Left lung (tissue), 10 donors: ENCODE measurements around the gene GALNT16. TPM values are rescaled to one million over a fixed set of nuclear protein-coding genes. Genes with fewer than 3 reads are reported as not detected.

Experiments
- ATAC-seq: fragments of 200-7000 bp; cut with Tn5 transposase; one replicate; pipeline ENCODE4 v1.9.1; 2020; ENCODE audit warnings: moderate library complexity
- DNase-seq, 4 donors: peaks; one replicate each; pipeline ENCODE4 v3.0.0-alpha.2; 2013 to 2020
- H3K27ac ChIP-seq, 2 donors: fragments of 200-600 bp; sonication (generic) in 1 of 2; one replicate each; pipeline versions ENCODE4 v1.5.0 to v1.8.0; 2020 to 2021
- H3K27me3 ChIP-seq, 2 donors: fragments of 200-600 bp; sonication (generic) in 1 of 2; one replicate each; pipeline versions ENCODE4 v1.5.0 to v1.8.0; 2020 to 2021
- H3K36me3 ChIP-seq, 2 donors: fragments of 200-600 bp; sonication (generic) in 1 of 2; one replicate each; pipeline versions ENCODE4 v1.5.0 to v1.8.0; 2020 to 2021
- H3K4me1 ChIP-seq, 2 donors: fragments of 200-600 bp; one replicate each; pipeline ENCODE4 v1.8.0; 2021
- H3K4me3 ChIP-seq, 2 donors: fragments of 200-600 bp; sonication (generic) in 1 of 2; one replicate each; pipeline versions ENCODE4 v1.5.0 to v1.8.0; 2020 to 2021; ENCODE audit warnings: mild to moderate bottlenecking in 1 of 2
- H3K9me3 ChIP-seq, 2 donors: fragments of 200-600 bp; sonication (generic) in 1 of 2; one replicate each; pipeline versions ENCODE4 v1.5.0 to v1.8.0; 2020 to 2021
- CTCF ChIP-seq, 2 donors: fragments of 200-600 bp; sonication (generic) in 1 of 2; IDR thresholded peaks; one replicate each; pipeline versions ENCODE4 v1.5.0 to v1.8.0; 2021; ENCODE audit warnings: antibody characterized with exemption in 2 of 2
- intact Hi-C, 2 donors: fragments of 100-400 bp; cut with DNase I; formaldehyde crosslinking; loops; one replicate each; pipeline versions ENCODE4 v1.11.2 to v1.14.2; 2022
- polyA plus RNA-seq, 6 donors: library from polyadenylated mRNA; unstranded; fragments of 120-200 nt; gene quantifications; one replicate each; pipeline ENCODE4 v1.2.1, GENCODE V29; 2013; ENCODE audit not compliant: insufficient read length in 6 of 6
- total RNA-seq, 2 donors: library from RNA; stranded (reverse); fragmentation: NEBNext Ultra II Directional; extraction: Animal tissue kit (Norgen Biotek cat#: 25700); gene quantifications; one replicate each; pipeline ENCODE4 v1.2.1, GENCODE V29; 2021
- donor health status: DM: no; HTN: yes; CAD: no.
- donor health status: DM: no; HTN: no; CAD: no.

GALNT16 gene
- total and polyA plus RNA-seq, 8 donors, result 2.4 to 5.0 (median 3.7) TPM

GRCh38 chr14:69360438-69361108, 100.6 kb downstream of the GALNT16 start:
- intact Hi-C loops, result no loop called here

GRCh38 chr14:69363055-69363454, 103.1 kb downstream of the GALNT16 start:
- Histone ChIP-seq H3K4me1 (no peaks in the 10 kb centered on the region), H3K27ac (no peak overlapping the region), H3K9me3 (no peaks in the 10 kb centered on the region), H3K27me3 (no peaks in the 10 kb centered on the region), H3K36me3 (no peaks in the 10 kb centered on the region), H3K4me3 (no peak overlapping the region)
- ATAC-seq, result peak; percentile 31
- intact Hi-C loops, result no loop called here
- no peak for TF ChIP-seq CTCF (IDR thresholded peaks at IDR 0.05)
- DNase-seq, result peak in 1 of 4 donors; percentile 5

More at GRCh38 chr14:69360438-69361108, 100.6 kb downstream of the GALNT16 start:
- DNase-seq, result no peak
- Histone ChIP-seq H3K27ac (no peak overlapping the region), H3K27me3 (no peaks in the 10 kb centered on the region), H3K4me1 (no peaks in the 10 kb centered on the region), H3K36me3 (no peaks in the 10 kb centered on the region), H3K4me3 (no peak overlapping the region), H3K9me3 (no peaks in the 10 kb centered on the region)
- ATAC-seq, result no peak
- no peak for TF ChIP-seq CTCF (IDR thresholded peaks at IDR 0.05)

- H3K27me3 ChIP-seq, result no peaks in the 10 kb centered on the region
- no peaks in the 10 kb centered on the region for H3K4me1 ChIP-seq
- no peak for ATAC-seq
- H3K27ac ChIP-seq, result no peak overlapping the region
- no peak for DNase-seq
- H3K9me3 ChIP-seq, result no peaks in the 10 kb centered on the region
- no peaks in the 10 kb centered on the region for H3K36me3 ChIP-seq
- no peak for TF ChIP-seq CTCF (IDR thresholded peaks at IDR 0.05)
- H3K4me3 ChIP-seq, result no peak overlapping the region
- intact Hi-C loops, result no loop called here
Observed at GRCh38 chr14:69363964-69364363, 104.0 kb downstream of the GALNT16 start.

GRCh38 chr14:69364378-69364777, 104.4 kb downstream of the GALNT16 start:
- Histone ChIP-seq H3K27ac (no peak overlapping the region), H3K4me1 (no peaks in the 10 kb centered on the region), H3K9me3 (no peaks in the 10 kb centered on the region), H3K4me3 (no peak overlapping the region), H3K36me3 (no peaks in the 10 kb centered on the region), H3K27me3 (no peaks in the 10 kb centered on the region)
- no peak for ATAC-seq
- no peak for DNase-seq
- intact Hi-C loops, result no loop called here
- no peak for TF ChIP-seq CTCF (IDR thresholded peaks at IDR 0.05)

- Histone ChIP-seq H3K9me3 (no peaks in the 10 kb centered on the region), H3K27ac (no peak overlapping the region), H3K4me1 (no peaks in the 10 kb centered on the region), H3K36me3 (no peaks in the 10 kb centered on the region), H3K4me3 (no peak overlapping the region), H3K27me3 (no peaks in the 10 kb centered on the region)
- no peak for TF ChIP-seq CTCF (IDR thresholded peaks at IDR 0.05)
- intact Hi-C loops, result no loop called here
- DNase-seq, result no peak
- no peak for ATAC-seq
Observed at GRCh38 chr14:69366069-69366468, 106.1 kb downstream of the GALNT16 start.
